Stimulated activated CD4-positive, alpha-beta T cell treated with anti-CD3 and anti-CD28 coated beads, Interleukin-4, amount 100 ng/mL, for 1 hour (primary cell): Measurements from ENCODE around the gene MRPS34.

Experiments
- DNase-seq: peaks from one replicate; pipeline ENCODE4 v3.0.0-alpha.2; 2020

MRPS34 gene

GRCh38 chr16:1781254-1781653, 8.3 kb upstream of the MRPS34 start:
- DNase-seq, result no peak

DNA sequence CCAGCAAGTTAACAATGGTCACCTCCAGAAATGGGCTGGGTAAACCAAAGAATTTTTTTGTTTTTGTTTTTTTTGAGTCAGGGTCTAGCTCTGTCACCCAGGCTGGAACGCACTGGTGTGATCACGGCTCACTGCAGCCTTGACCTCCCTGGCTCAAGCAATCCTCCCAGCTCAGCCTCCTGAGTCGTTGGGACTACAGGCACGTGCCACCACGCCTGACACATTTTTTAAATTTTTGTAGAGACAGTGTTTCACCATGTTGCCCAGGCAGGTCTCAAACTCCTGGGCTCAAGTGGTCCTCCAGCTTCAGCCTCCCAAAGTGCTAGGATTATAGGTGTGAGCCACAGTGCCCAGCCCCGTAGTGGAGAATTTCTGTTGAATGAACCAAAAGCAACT, 7.7 kb upstream of the MRPS34 start:
- DNase-seq, result no peak

- DNase-seq, result no peak
These were observed 7.1 kb upstream of the MRPS34 start for GRCh38 chr16:1779741-1780676.

- no peak for DNase-seq
These were observed 6.3 kb upstream of the MRPS34 start for GRCh38 chr16:1779234-1779701.

DNA sequence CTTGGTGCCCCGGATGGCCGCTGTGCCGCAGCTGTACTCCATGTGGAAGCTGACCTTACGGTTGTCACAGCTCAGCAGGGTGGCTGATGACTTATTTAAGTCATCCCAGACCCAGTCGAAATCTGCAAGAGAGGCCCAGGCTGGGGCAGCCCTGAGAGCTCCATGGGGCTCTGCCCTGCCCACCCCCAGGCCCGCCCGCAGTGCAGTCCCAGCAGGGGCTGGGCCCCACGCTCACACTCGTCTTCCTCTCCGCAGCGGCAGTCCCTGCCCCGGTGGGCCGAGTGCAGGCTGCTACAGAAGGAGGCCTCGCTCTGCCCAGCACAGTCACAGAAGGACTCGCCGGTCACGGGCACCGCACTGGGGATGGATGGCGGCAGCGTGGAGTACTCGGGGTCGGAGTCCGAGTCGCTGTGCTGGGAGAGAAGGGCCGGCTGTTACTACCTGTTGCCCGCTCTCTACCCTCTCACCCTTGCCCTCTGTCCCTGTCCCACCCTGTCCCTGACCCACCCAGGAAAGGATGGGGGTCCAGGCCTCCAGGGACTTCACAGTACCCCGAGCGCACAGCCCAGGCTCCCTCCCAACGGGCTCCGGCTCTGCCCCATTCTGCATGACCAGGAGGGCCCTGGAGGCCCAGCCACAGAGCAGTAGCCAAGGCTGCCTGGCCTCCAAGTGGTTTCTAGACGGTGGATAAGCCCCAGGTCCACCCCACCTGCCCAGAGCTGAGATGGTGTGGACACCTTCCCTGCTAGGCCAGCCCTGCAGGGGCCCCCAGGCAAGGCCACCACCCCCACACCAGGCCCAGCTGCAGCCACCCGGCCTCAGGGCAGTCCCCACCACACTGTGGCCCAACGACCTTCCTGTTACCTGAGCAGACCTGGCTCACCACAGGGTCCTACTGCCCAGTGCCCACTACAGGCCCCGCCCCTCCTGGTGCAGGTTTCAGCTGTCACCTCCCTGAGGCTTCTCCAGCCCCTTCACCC, 5.6 kb upstream of the MRPS34 start:
- DNase-seq, result no peak

GRCh38 chr16:1777375-1778199, 4.7 kb upstream of the MRPS34 start:
- DNase-seq, result no peak

- DNase-seq, result no peak
These were observed 4.0 kb upstream of the MRPS34 start for GRCh38 chr16:1776991-1777374.

- DNase-seq, result no peak
These were observed 3.7 kb upstream of the MRPS34 start for GRCh38 chr16:1776672-1776955.

DNA sequence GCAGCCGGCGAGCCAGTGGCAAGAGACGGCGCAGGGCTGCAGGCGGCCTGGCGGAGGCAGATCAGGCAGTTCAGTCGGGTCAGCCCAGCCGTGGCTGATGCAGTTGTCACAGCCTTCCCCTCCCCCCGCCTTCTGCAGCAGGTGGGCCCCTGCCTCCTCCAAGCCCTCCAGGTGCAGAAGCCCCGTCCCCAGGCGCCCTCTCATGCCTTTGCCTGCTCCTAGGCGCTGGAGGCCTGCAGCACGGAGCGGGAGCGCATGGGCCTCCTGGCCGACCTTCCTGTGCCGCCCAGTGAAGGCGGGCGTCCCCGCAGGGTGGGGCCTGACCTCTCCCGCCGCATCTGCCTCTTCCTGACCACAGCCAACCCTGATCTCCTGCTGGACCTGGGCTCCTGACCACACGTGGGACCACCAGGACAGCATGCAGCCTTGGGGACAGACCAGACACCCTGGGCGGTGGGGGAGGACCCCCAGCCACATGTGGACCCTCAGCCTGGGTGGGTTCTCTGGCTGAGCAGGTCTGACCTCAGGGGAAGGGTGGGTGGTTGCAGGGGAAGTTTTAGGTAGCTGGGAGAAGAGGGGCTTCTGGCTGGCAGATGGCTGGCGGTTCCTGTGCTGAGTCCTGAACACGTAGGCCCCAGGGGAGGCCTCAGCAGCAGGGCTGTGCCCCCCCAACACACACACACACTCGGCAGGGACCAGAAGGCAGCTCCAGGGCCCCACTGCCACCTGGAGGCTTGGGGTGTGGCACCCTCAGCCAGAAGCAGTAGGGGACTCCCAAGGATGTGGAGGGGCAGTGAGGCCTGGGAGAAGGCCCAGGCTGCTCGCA, 3.1 kb upstream of the MRPS34 start:
- DNase-seq, result no peak

DNA sequence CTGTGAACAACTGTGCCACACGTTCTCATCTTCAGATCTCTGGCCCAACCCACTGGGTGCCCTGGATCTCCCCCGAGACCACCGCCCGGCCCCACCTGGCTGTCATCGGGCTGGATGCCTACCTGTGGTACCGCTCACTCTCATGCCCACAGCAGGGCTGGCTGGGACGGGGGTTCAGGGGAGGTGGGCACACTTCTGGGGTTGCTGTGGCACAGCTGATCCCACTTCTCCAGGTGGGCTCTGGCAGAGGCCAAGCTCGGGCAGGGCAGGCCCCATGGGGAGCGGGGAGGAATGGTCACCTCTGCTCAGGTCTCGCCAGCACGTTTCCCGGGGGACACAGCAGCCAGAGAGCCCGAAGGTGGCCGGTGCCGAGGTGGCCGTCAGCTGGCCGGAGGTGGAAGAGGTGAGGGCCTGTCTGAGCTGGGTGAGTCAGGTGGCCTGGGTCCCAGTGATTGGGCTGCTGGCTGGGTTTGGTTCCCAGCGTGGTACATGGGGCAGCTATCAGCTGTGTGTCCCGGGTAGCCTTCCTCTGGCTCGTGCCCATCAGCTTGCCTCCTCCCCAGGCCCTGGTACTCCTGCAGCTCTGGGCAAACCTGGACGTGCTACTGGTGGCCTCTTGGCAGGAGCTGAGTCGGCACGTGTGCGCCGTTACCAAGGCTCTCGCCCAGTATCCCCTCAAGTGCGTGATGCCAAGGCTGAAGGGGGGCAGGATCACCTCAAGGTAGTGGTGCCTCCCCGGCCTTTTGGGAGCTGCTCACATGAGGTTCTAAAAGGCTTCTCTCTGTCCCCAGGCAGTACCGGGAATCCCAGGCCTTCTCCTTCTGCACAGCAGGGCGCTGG, 2.3 kb upstream of the MRPS34 start:
- no peak for DNase-seq

- DNase-seq, result no peak
These were observed 1.5 kb upstream of the MRPS34 start for GRCh38 chr16:1774448-1774780.

- DNase-seq, result no peak
These were observed 941 bp upstream of the MRPS34 start for GRCh38 chr16:1773703-1774447.

GRCh38 chr16:1772362-1772907, 499 bp downstream of the MRPS34 start, which contains the start of gene EME2:
Gene EME2 (plus strand): TSS chr16:1772810. CDS start chr16:1773228, 418 bp downstream.
- peak; percentile 57 for DNase-seq

- no peak for DNase-seq
These were observed 1.0 kb downstream of the MRPS34 start for GRCh38 chr16:1771864-1772361.

- peak; percentile 82 for DNase-seq
These were observed 1.6 kb downstream of the MRPS34 start, which contains the start of gene NME3 for GRCh38 chr16:1771188-1771863. Gene NME3 (minus strand): TSS chr16:1771543. CDS start chr16:1771534, 9 bp downstream.

- peak; percentile 72 for DNase-seq
These were observed 2.4 kb downstream of the MRPS34 start for GRCh38 chr16:1770328-1771187.

DNA sequence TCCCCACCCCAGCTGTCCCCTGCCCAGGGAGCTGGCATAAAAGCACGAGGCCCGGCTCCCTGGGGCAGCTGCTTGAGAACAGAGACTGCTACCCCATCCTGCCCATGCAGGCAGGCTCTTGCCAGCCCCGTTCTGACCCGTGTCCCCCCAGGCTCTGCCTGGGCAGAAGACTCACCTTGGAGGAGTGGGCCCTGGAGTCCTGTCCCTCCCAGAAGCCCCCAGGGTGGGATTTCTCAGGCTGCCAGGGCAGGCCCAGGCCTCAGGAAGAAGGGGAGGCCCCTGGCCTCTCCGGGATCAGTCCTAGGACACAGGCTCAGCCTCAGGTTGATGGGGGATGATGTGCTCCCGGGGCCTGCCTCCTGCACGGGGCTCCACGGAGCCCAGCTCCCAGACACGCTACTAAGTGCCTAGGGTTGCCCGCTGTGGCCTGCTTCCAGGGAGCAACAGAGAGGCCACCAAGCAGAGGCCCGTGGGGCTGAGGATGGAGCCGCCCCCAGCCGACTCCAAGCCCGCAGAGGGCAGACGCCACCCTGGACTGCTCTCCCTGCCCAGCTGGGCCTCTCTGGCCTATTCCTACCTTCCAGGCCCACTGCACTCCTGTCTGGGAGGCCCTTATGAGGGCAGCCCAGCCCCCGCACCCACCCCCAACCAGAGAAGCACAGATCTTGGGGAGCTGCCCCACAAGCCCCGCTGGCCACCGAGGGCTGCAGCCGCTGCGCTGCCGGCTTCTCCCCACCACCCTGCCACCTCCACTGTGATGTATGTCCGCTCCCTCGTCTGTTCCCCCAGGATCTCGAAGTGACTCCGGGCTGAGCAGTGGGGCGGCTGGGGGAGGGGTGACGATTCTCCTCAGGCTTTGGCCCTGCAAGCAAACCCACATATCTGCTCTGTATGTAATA, 3.3 kb downstream of the MRPS34 start:
- DNase-seq, result no peak
